ENCODE results near the gene POLR3E.

Gene POLR3E

DNA sequence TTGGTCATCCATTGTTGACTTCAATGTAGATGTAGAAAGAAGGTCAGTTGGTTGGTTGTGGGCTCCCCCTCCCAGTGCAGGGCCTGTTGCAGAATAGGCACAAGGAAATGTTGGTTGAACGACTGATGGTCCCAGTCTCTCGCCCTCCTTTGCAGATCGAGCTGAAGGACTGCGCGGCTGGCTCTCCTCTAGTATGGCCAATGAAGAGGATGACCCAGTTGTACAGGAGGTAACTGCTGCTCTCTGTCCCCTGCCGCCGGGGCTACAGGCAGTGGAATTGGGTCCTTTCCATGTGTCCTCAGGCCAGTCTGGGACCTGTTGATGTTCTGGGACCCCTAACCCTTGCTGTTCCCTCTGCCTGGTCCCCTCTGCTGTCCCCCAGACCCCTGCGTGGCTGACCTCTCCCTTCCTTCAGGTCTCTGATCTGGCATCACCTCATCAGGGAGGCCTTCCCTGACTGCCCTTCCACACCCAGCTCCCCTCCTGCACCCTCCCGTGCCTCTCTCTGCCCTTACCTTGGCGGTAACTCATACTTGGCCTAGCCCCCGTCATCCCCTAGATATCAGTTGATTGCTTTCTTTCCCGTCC, 5.7 kb downstream of the POLR3E start:
- TF ChIP-seq, protein P1, sequence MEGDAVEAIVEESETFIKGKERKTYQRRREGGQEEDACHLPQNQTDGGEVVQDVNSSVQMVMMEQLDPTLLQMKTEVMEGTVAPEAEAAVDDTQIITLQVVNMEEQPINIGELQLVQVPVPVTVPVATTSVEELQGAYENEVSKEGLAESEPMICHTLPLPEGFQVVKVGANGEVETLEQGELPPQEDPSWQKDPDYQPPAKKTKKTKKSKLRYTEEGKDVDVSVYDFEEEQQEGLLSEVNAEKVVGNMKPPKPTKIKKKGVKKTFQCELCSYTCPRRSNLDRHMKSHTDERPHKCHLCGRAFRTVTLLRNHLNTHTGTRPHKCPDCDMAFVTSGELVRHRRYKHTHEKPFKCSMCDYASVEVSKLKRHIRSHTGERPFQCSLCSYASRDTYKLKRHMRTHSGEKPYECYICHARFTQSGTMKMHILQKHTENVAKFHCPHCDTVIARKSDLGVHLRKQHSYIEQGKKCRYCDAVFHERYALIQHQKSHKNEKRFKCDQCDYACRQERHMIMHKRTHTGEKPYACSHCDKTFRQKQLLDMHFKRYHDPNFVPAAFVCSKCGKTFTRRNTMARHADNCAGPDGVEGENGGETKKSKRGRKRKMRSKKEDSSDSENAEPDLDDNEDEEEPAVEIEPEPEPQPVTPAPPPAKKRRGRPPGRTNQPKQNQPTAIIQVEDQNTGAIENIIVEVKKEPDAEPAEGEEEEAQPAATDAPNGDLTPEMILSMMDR (conservative IDR thresholded peaks at IDR 0.05) = no peak
- TF ChIP-seq ZFX (IDR thresholded peaks at IDR 0.05) = no peak
- H3K27ac ChIP-seq = no peak overlapping the region

DNA sequence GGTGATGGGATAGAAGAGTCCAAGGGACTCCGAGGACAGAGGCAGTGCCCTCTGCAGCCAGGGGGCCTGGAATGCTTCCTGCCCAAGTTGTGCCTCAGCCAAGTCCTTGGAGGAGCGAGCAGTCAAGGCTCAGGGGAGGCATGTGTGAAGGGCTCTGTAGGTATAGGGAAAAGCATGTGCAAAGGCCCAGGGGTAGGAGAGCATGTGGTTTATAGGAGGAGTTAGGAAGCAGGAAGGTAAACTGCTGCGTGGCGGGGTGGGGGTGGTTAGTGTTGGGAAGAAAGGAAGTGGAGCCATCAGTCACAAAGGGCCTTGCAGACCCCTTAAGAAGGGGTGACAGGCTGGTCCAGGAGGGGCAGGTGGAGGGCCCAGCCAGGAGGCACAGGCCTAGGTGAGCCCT, 7.2 kb downstream of the POLR3E start:
- TF ChIP-seq, protein P1 (conservative IDR thresholded peaks at IDR 0.05) = no peak
- TF ChIP-seq ZFX (IDR thresholded peaks at IDR 0.05) = no peak

DNA sequence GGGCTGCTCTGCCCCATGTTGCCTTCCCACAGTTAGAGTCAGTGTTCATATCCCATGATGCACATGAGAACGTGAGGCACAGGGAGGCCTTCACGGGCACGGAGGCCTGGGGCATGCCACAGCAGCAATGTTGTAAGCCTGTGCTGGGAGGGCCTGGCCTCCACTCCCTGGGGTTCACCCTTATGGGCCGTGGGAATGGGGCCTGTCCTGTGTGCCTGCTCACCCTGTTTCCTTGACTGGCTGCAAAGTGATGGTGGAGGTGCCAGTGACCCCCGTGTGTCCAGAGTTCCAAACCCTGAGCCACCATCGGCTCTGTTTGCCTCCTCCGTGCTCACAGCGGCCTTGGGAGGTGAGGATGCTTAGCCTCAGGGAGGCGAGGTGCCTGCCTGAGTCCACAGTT, 9.6 kb downstream of the POLR3E start:
- TF ChIP-seq, protein P1 (conservative IDR thresholded peaks at IDR 0.05) = no peak
- no peak for TF ChIP-seq ZFX (IDR thresholded peaks at IDR 0.05)
- no peak overlapping the region for H3K27ac ChIP-seq

More for the DNA sequence above, 7.2 kb downstream of the POLR3E start:
- H3K27ac ChIP-seq = no peak overlapping the region

DNA sequence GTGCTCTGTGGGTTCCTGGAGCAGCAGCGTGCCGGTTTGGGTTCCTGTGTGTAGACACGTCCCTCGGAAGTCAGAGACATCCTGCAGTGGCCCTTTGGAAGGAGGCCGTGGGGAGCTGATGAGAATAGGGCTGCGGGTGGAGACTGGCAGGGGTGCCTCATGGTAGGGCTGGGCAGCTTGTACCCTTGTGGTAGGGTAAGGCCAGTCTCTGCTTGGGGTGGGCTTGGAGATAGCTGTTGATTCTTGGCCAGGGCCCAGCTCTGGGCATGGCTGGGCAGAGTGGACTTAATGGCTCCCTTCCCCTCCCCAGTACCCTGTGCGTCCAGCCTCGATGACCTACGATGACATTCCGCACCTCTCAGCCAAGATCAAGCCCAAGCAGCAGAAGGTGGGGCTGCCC, 10.6 kb downstream of the POLR3E start:
- TF ChIP-seq, protein P1 (conservative IDR thresholded peaks at IDR 0.05) = no peak
- TF ChIP-seq ZFX (IDR thresholded peaks at IDR 0.05) = no peak
- no peak overlapping the region for H3K27ac ChIP-seq

DNA sequence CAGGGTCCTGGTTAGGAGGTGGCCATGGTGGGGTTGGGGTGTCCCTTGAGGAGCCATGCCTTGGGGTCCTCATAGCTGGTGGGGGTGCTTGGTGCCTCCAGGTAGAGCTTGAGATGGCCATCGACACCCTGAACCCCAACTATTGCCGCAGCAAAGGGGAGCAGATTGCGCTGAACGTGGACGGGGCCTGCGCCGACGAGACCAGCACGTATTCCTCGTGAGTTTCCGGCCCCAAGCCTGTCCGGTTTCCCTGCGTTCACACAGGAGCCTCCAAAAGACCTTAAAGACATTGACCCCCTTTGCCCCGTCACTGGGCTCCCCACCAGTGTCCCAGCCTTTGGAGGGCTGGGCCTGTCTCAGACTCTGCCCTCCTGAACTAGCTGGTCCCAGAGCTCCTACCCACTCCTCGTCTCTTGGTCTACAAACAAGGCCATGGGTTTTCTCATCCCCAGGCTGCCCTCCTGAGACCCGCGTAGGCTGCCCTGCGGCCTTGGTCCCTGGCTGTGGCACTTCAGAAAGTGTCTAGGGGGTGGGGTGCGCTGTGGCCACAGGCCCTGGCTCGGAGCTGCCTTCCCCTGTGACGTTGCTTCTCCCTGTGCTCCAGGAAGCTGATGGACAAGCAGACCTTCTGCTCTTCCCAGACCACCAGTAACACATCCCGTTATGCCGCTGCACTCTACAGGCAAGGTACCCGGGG, 11.8 kb downstream of the POLR3E start:
- H3K27ac ChIP-seq = no peak overlapping the region
- TF ChIP-seq ZFX (IDR thresholded peaks at IDR 0.05) = no peak
- TF ChIP-seq, protein P1 (conservative IDR thresholded peaks at IDR 0.05) = no peak

DNA sequence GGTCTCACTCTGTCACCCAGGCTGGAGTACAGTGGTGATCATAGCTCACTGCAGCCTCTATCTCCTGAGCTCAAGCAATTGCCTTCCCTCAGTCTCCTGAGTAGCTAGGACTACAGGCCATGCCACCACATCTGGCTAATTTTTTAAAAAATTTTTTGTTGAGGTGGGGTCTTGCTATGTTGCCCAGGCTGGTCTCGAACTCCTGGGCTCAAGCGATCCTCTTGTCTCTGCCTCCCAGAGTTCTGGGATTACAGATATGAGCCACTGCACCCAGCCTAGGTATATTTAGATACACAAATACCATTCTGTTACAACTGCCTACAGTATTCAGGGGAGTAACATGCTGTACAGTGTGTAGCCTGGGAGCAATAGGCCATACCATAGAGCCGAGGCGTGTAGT, 14.3 kb downstream of the POLR3E start:
- H3K27ac ChIP-seq = no peak overlapping the region
- TF ChIP-seq, protein P1 (conservative IDR thresholded peaks at IDR 0.05) = no peak
- TF ChIP-seq ZFX (IDR thresholded peaks at IDR 0.05) = no peak

DNA sequence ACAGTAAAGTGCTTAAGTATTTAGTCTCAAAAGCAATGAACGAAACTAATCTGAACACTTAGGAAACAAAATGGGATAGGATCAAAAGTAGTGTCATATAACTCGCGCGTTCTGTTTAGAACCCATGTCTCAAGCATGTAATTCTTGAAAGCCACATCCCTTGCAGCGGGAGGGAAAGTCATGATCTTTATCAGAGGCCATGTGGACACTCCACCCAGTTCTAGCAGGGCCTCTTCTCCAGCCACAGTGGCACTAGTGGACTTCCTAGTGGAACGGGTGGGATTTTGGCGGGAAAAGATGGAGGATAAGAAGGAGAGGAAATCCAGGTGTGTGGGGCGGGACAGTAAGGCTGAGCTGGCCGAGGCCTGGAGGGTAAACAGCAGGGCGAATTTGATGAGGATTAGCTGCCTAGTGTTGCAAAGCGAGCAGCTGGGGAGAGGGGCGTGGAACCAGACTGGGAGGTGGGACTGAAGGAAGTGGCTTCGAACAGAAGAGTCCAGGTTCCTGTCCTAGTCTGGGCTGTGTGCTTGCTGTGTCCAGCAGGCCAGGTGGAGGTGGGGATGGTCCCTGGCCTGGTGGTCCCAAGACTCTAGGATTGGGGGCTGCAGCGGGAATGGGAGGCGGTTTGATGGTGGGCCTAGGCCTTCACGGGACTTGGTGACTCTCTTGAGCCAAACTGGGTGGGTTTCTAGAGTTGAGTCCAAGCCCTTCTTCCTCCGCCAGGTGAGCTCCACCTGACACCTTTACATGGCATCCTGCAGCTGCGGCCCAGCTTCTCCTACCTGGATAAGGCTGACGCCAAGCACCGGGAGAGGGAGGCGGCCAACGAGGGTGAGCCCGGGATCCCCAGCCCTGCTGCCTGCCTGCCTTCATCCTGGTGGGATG, 15.9 kb downstream of the POLR3E start:
- no peak overlapping the region for H3K27ac ChIP-seq
- no peak for TF ChIP-seq ZFX (IDR thresholded peaks at IDR 0.05)
- TF ChIP-seq, protein P1 (conservative IDR thresholded peaks at IDR 0.05) = no peak

Measured in C4-2B (cell line).